Naive thymus-derived CD4-positive, alpha-beta T cell (primary cell): ENCODE data around the gene ALDH16A1. TPM values are rescaled to one million over a fixed set of nuclear protein-coding genes. Genes with fewer than 3 reads are reported as not detected.

Experiments used
- ATAC-seq: fragments of 150-1000 bp; cut with Tn5 transposase; 2 replicates; pipeline ENCODE4 v1.10.0; 2021; ENCODE audit warnings: mild to moderate bottlenecking, moderate library complexity
- CTCF ChIA-PET: fragments of 350-600 bp; sonication (Branson Sonifier 250); formaldehyde crosslinking; loops from one replicate; lab custom pipeline; 2021; ENCODE audit warnings: antibody characterized with exemption; lab: Charles Lee
- POLR2A ChIA-PET: fragments of 350-600 bp; sonication (Branson Sonifier 250); formaldehyde crosslinking; loops from one replicate; lab custom pipeline; 2021; ENCODE audit warnings: antibody characterized with exemption, inconsistent platforms; lab: Charles Lee
- DNase-seq, 9 donors: peaks; one replicate each; pipeline versions ENCODE4 v3.0.0 to v3.0.0-alpha.2; 2020 to 2022; ENCODE audit warnings: mixed read lengths in 1 of 9
- H3K27ac ChIP-seq: one replicate; pipeline ENCODE4 v1.7.0; 2013; ENCODE audit warnings: mild to moderate bottlenecking, low read depth, low read length, moderate library complexity
- H3K27me3 ChIP-seq, 2 donors: one replicate each; pipeline ENCODE4 v1.7.0; 2013; ENCODE audit warnings: low read length in 2 of 2, mild to moderate bottlenecking in 2 of 2, moderate library complexity in 2 of 2; ENCODE audit not compliant: control insufficient read depth in 2 of 2, insufficient read depth in 2 of 2
- H3K36me3 ChIP-seq, 3 experiments: 1 replicate in 2 of 3; 2 replicates in 1 of 3; pipeline ENCODE4 v1.7.0; 2013; ENCODE audit warnings: low read length in 3 of 3, mild to moderate bottlenecking in 3 of 3, moderate library complexity in 1 of 3; ENCODE audit not compliant: insufficient read depth in 3 of 3, control insufficient read depth in 2 of 3
- H3K4me1 ChIP-seq, 2 donors: one replicate each; pipeline ENCODE4 v1.7.0; 2013; ENCODE audit warnings: low read length in 2 of 2, mild to moderate bottlenecking in 2 of 2, moderate library complexity in 1 of 2; ENCODE audit not compliant: control insufficient read depth in 2 of 2, insufficient read depth in 2 of 2
- H3K4me3 ChIP-seq: 2 replicates; pipeline ENCODE4 v1.7.0; 2013; ENCODE audit warnings: mild to moderate bottlenecking, low read length
- H3K9me3 ChIP-seq, 3 experiments: 1 replicate in 2 of 3; 2 replicates in 1 of 3; pipeline ENCODE4 v1.7.0; 2013; ENCODE audit warnings: low read length in 3 of 3; ENCODE audit not compliant: control insufficient read depth in 2 of 3
- H3K27ac Mint-ChIP-seq, 9 donors: one replicate each; pipeline ENCODE4 v1.8.0; 2020 to 2022; ENCODE audit warnings: mixed read lengths in 9 of 9, mild to moderate bottlenecking in 8 of 9, moderate library complexity in 5 of 9, inconsistent platforms in 2 of 9
- H3K27me3 Mint-ChIP-seq, 5 donors: one replicate each; pipeline ENCODE4 v1.8.0; 2021 to 2022; ENCODE audit warnings: mixed read lengths in 5 of 5, mild to moderate bottlenecking in 1 of 5
- H3K36me3 Mint-ChIP-seq, 5 donors: one replicate each; pipeline ENCODE4 v1.8.0; 2020 to 2022; ENCODE audit warnings: mixed read lengths in 5 of 5, mild to moderate bottlenecking in 3 of 5, inconsistent platforms in 1 of 5
- H3K4me1 Mint-ChIP-seq, 7 donors: one replicate each; pipeline ENCODE4 v1.8.0; 2020 to 2022; ENCODE audit warnings: mixed read lengths in 7 of 7, mild to moderate bottlenecking in 3 of 7, inconsistent platforms in 1 of 7
- H3K4me3 Mint-ChIP-seq, 10 donors: one replicate each; pipeline ENCODE4 v1.8.0; 2020 to 2022; ENCODE audit warnings: mild to moderate bottlenecking in 10 of 10, mixed read lengths in 10 of 10, moderate library complexity in 6 of 10, inconsistent platforms in 2 of 10
- H3K9me3 Mint-ChIP-seq, 11 donors: one replicate each; pipeline ENCODE4 v1.8.0; 2020 to 2022; ENCODE audit warnings: mixed read lengths in 11 of 11, mild to moderate bottlenecking in 4 of 11, inconsistent platforms in 1 of 11, moderate library complexity in 1 of 11
- intact Hi-C, 2 donors: fragments of 100-400 bp; cut with micrococcal nuclease; formaldehyde crosslinking; loops; one replicate each; pipeline ENCODE4 v1.15.1; 2023
- microRNA-seq: library from miRNA; unstranded; fragments of <30 nt; microRNA quantifications from one replicate; pipeline ENCODE4 v1.2.0, GENCODE V29; 2022; ENCODE audit warnings: borderline microRNAs expressed
- polyA plus RNA-seq, 2 donors: library from polyadenylated mRNA; unstranded; fragments of 300-500 nt; fragmentation: Illumina TruSeq; gene quantifications; one replicate each; pipeline ENCODE4 v1.2.3, GENCODE V29; 2021
- total RNA-seq, 6 experiments: library from RNA in 5 of 6; stranded (reverse) in 5 of 6; gene quantifications; 1 replicate in 5 of 6; 2 replicates in 1 of 6; pipeline ENCODE4 v1.2.3 and lab custom pipeline; 2021 to 2026

ALDH16A1 gene
- total and polyA plus RNA-seq, 7 experiments from 2014 or later, result 27.6 to 38.1 (median 33.3) TPM

- ChIA-PET POLR2A (interaction anchor here (1.0 to 1.4 kb wide), 3 partner anchors 10 to 53 kb away, joined by 3 read pairs; partner anchors contain the start of gene RCN3), CTCF (no interaction called here)
- Mint-ChIP-seq H3K9me3 (no peaks in the 10 kb centered on the region), H3K36me3 (peaks cover 0 to 20% (median 5%) of the 10 kb centered on the region in 5 donors), H3K4me1 (peaks cover 10 to 52% (median 29%) of the 10 kb centered on the region in 7 donors), H3K4me3 (no peak overlapping the region), H3K27me3 (peaks cover 0 to 15% (median 0%) of the 10 kb centered on the region in 5 donors), H3K27ac (peak overlapping the region in 2 of 9 donors; percentile 8 to 59)
- no peak for ATAC-seq
- H3K27me3 ChIP-seq, result no peaks in the 10 kb centered on the region
- H3K9me3 ChIP-seq, result no peaks in the 10 kb centered on the region
- H3K4me3 ChIP-seq, result no peak overlapping the region
- H3K4me1 ChIP-seq, result peaks cover 6 to 27% of the 10 kb centered on the region in 2 donors
- no peak overlapping the region for H3K27ac ChIP-seq
- no peaks in the 10 kb centered on the region for H3K36me3 ChIP-seq
- intact Hi-C loops, result no loop called here
- DNase-seq, result no peak
Measured at GRCh38 chr19:49518033-49518432, 65.0 kb downstream of the ALDH16A1 start.

Small RNA genes lying within 50 kb of the gene (microRNA-seq; reads per million reads assigned to microRNA genes)
- gene MIR150, result 108,044 reads per million, percentile 99 among the genes with 10 or more reads in this experiment

Other genes with a start within 250 kb of the ALDH16A1 start
- 1 to 10 TPM; 3.6 to 6.1 (median 5.3) TPM for gene SLC6A16, start 128.0 kb upstream of the ALDH16A1 start, total RNA-seq
- gene SLC6A16, start 128.0 kb upstream of the ALDH16A1 start, polyA plus RNA-seq, result 1 to 10 TPM; 1.6 to 3.3 TPM
- 100 to 1,000 TPM; 269 to 416 (median 345) TPM for gene CD37, start 117.8 kb upstream of the ALDH16A1 start, total RNA-seq
- gene CD37, start 117.8 kb upstream of the ALDH16A1 start, polyA plus RNA-seq, result 100 to 1,000 TPM; 192 to 226 TPM
- under 1 TPM in 1 of 5 experiments, not detected in 4; 0.29 TPM for gene TEAD2, start 90.8 kb upstream of the ALDH16A1 start, total RNA-seq
- not detected for gene TEAD2, start 90.8 kb upstream of the ALDH16A1 start, polyA plus RNA-seq
- gene DKKL1, start 89.3 kb upstream of the ALDH16A1 start, total RNA-seq, result not detected
- gene DKKL1, start 89.3 kb upstream of the ALDH16A1 start, polyA plus RNA-seq, result not detected
- gene KASH5, start 65.0 kb upstream of the ALDH16A1 start, total RNA-seq, result under 1 TPM in 3 of 5 experiments, not detected in 2; 0.27 to 0.97 (median 0.42) TPM
- not detected for gene KASH5, start 65.0 kb upstream of the ALDH16A1 start, polyA plus RNA-seq
- gene PTH2, start 29.8 kb upstream of the ALDH16A1 start, total RNA-seq, result not detected
- not detected for gene PTH2, start 29.8 kb upstream of the ALDH16A1 start, polyA plus RNA-seq
- gene GFY, start 27.8 kb upstream of the ALDH16A1 start, total RNA-seq, result not detected
- not detected for gene GFY, start 27.8 kb upstream of the ALDH16A1 start, polyA plus RNA-seq
- under 1 TPM in 2 of 5 experiments, not detected in 3; 0.12 to 0.22 TPM for gene SLC17A7, start 11.7 kb upstream of the ALDH16A1 start, total RNA-seq
- gene SLC17A7, start 11.7 kb upstream of the ALDH16A1 start, polyA plus RNA-seq, result not detected
- gene PIH1D1, start 1.4 kb upstream of the ALDH16A1 start, total RNA-seq, result 100 to 1,000 TPM; 136 to 183 (median 159) TPM
- 10 to 100 TPM; 62.7 to 91.8 TPM for gene PIH1D1, start 1.4 kb upstream of the ALDH16A1 start, polyA plus RNA-seq
- gene FLT3LG, start 21.0 kb downstream of the ALDH16A1 start, total RNA-seq, result 100 to 1,000 TPM in 3 of 5 experiments, 10 to 100 TPM in 2; 90.6 to 401 (median 280) TPM
- 100 to 1,000 TPM; 148 to 168 TPM for gene FLT3LG, start 21.0 kb downstream of the ALDH16A1 start, polyA plus RNA-seq
- gene RPL13A, start 34.4 kb downstream of the ALDH16A1 start, total RNA-seq, result 1,000 to 10,000 TPM; 2,467 to 6,044 (median 5,762) TPM
- gene RPL13A, start 34.4 kb downstream of the ALDH16A1 start, polyA plus RNA-seq, result 1,000 to 10,000 TPM; 3,356 to 4,438 TPM
- 1,000 to 10,000 TPM; 2,065 to 3,362 (median 2,972) TPM for gene RPS11, start 43.2 kb downstream of the ALDH16A1 start, total RNA-seq
- gene RPS11, start 43.2 kb downstream of the ALDH16A1 start, polyA plus RNA-seq, result 1,000 to 10,000 TPM; 2,125 to 2,254 TPM
- gene FCGRT, start 59.4 kb downstream of the ALDH16A1 start, total RNA-seq, result 100 to 1,000 TPM in 1 of 5 experiments, 10 to 100 TPM in 3, 1 to 10 TPM in 1; 8.2 to 177 (median 47.5) TPM
- gene FCGRT, start 59.4 kb downstream of the ALDH16A1 start, polyA plus RNA-seq, result 100 to 1,000 TPM; 117 to 129 TPM
- gene RCN3, start 74.8 kb downstream of the ALDH16A1 start, total RNA-seq, result 10 to 100 TPM in 1 of 5 experiments, 1 to 10 TPM in 4; 1.9 to 14.5 (median 3.5) TPM
- gene RCN3, start 74.8 kb downstream of the ALDH16A1 start, polyA plus RNA-seq, result 10 to 100 TPM in 1 of 2 donors, 1 to 10 TPM in 1; 6.9 to 12.3 TPM
- 100 to 1,000 TPM; 222 to 267 (median 228) TPM for gene NOSIP, start 127.3 kb downstream of the ALDH16A1 start, total RNA-seq
- 1,000 to 10,000 TPM in 1 of 2 donors, 100 to 1,000 TPM in 1; 933 to 1,232 TPM for gene NOSIP, start 127.3 kb downstream of the ALDH16A1 start, polyA plus RNA-seq
- 1 to 10 TPM in 2 of 5 experiments, under 1 TPM in 3; 0.44 to 2.9 (median 0.58) TPM for gene PRRG2, start 128.1 kb downstream of the ALDH16A1 start, total RNA-seq
- under 1 TPM in 1 of 2 donors, not detected in 1; 0.30 TPM for gene PRRG2, start 128.1 kb downstream of the ALDH16A1 start, polyA plus RNA-seq
- gene PRR12, start 138.0 kb downstream of the ALDH16A1 start, total RNA-seq, result 10 to 100 TPM; 45.6 to 69.4 (median 60.0) TPM
- gene PRR12, start 138.0 kb downstream of the ALDH16A1 start, polyA plus RNA-seq, result under 1 TPM; 0.25 to 0.74 TPM
- gene RRAS, start 186.9 kb downstream of the ALDH16A1 start, total RNA-seq, result 10 to 100 TPM; 11.0 to 18.6 (median 13.8) TPM
- 10 to 100 TPM; 31.8 to 37.0 TPM for gene RRAS, start 186.9 kb downstream of the ALDH16A1 start, polyA plus RNA-seq
- 10 to 100 TPM; 35.0 to 74.9 (median 48.8) TPM for gene SCAF1, start 189.0 kb downstream of the ALDH16A1 start, total RNA-seq
- gene SCAF1, start 189.0 kb downstream of the ALDH16A1 start, polyA plus RNA-seq, result 1 to 10 TPM; 1.4 to 3.7 TPM
- gene IRF3, start 212.6 kb downstream of the ALDH16A1 start, total RNA-seq, result 100 to 1,000 TPM; 176 to 346 (median 212) TPM
- gene IRF3, start 212.6 kb downstream of the ALDH16A1 start, polyA plus RNA-seq, result 10 to 100 TPM; 55.5 to 80.7 TPM
- gene BCL2L12, start 212.7 kb downstream of the ALDH16A1 start, total RNA-seq, result 10 to 100 TPM; 11.3 to 57.2 (median 22.6) TPM
- 10 to 100 TPM; 11.4 to 14.8 TPM for gene BCL2L12, start 212.7 kb downstream of the ALDH16A1 start, polyA plus RNA-seq
- 100 to 1,000 TPM in 1 of 5 experiments, 10 to 100 TPM in 4; 73.1 to 169 (median 95.3) TPM for gene PRMT1, start 224.0 kb downstream of the ALDH16A1 start, total RNA-seq
- 100 to 1,000 TPM; 126 to 145 TPM for gene PRMT1, start 224.0 kb downstream of the ALDH16A1 start, polyA plus RNA-seq
- 1 to 10 TPM; 2.8 to 7.5 (median 4.6) TPM for gene ADM5, start 236.4 kb downstream of the ALDH16A1 start, total RNA-seq
- gene ADM5, start 236.4 kb downstream of the ALDH16A1 start, polyA plus RNA-seq, result under 1 TPM in 1 of 2 donors, not detected in 1; 0.34 TPM
- gene CPT1C, start 237.9 kb downstream of the ALDH16A1 start, total RNA-seq, result 1 to 10 TPM in 4 of 5 experiments, under 1 TPM in 1; 0.96 to 6.0 (median 1.5) TPM
- gene CPT1C, start 237.9 kb downstream of the ALDH16A1 start, polyA plus RNA-seq, result 1 to 10 TPM in 1 of 2 donors, not detected in 1; 1.7 TPM